Measurements from ENCODE around the gene SLC38A3. TPM values are rescaled to one million over a fixed set of nuclear protein-coding genes. Genes with fewer than 3 reads are reported as not detected.

Gene SLC38A3
- total and polyA plus RNA-seq, 2 experiments from 2014 or later = 0.28 to 1.3 TPM

DNA sequence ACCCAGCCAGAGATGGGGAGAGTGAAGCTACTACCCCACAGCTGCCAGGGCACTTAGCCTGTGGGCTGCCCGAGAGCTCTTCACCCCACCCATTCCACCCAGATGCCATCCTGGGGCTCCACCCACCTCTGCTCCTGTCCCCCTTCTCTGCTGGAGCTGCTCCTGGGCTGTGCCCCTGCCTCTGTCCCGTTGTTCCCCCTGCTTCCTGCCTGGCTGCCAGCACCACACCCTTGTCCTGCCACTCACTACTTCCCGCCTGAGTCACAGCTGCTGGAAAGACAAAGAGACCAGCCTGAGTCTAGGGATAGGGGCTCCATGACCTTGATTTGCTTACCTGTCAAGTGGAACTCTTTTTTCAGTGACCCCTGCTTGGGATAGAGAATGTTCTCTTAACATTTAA is 43.3 kb downstream of the SLC38A3 start (continued):
- TF ChIP-seq, protein P1, sequence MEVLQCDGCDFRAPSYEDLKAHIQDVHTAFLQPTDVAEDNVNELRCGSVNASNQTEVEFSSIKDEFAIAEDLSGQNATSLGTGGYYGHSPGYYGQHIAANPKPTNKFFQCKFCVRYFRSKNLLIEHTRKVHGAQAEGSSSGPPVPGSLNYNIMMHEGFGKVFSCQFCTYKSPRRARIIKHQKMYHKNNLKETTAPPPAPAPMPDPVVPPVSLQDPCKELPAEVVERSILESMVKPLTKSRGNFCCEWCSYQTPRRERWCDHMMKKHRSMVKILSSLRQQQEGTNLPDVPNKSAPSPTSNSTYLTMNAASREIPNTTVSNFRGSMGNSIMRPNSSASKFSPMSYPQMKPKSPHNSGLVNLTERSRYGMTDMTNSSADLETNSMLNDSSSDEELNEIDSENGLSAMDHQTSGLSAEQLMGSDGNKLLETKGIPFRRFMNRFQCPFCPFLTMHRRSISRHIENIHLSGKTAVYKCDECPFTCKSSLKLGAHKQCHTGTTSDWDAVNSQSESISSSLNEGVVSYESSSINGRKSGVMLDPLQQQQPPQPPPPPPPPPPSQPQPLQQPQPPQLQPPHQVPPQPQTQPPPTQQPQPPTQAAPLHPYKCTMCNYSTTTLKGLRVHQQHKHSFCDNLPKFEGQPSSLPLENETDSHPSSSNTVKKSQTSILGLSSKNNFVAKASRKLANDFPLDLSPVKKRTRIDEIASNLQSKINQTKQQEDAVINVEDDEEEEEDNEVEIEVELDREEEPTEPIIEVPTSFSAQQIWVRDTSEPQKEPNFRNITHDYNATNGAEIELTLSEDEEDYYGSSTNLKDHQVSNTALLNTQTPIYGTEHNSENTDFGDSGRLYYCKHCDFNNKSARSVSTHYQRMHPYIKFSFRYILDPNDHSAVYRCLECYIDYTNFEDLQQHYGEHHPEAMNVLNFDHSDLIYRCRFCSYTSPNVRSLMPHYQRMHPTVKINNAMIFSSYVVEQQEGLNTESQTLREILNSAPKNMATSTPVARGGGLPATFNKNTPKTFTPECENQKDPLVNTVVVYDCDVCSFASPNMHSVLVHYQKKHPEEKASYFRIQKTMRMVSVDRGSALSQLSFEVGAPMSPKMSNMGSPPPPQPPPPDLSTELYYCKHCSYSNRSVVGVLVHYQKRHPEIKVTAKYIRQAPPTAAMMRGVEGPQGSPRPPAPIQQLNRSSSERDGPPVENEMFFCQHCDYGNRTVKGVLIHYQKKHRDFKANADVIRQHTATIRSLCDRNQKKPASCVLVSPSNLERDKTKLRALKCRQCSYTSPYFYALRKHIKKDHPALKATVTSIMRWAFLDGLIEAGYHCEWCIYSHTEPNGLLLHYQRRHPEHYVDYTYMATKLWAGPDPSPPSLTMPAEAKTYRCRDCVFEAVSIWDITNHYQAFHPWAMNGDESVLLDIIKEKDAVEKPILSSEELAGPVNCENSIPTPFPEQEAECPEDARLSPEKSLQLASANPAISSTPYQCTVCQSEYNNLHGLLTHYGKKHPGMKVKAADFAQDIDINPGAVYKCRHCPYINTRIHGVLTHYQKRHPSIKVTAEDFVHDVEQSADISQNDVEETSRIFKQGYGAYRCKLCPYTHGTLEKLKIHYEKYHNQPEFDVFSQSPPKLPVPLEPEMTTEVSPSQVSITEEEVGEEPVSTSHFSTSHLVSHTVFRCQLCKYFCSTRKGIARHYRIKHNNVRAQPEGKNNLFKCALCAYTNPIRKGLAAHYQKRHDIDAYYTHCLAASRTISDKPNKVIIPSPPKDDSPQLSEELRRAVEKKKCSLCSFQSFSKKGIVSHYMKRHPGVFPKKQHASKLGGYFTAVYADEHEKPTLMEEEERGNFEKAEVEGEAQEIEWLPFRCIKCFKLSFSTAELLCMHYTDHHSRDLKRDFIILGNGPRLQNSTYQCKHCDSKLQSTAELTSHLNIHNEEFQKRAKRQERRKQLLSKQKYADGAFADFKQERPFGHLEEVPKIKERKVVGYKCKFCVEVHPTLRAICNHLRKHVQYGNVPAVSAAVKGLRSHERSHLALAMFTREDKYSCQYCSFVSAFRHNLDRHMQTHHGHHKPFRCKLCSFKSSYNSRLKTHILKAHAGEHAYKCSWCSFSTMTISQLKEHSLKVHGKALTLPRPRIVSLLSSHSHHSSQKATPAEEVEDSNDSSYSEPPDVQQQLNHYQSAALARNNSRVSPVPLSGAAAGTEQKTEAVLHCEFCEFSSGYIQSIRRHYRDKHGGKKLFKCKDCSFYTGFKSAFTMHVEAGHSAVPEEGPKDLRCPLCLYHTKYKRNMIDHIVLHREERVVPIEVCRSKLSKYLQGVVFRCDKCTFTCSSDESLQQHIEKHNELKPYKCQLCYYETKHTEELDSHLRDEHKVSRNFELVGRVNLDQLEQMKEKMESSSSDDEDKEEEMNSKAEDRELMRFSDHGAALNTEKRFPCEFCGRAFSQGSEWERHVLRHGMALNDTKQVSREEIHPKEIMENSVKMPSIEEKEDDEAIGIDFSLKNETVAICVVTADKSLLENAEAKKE (CRISPR knock-in tag; IDR thresholded peaks at IDR 0.05) = no peak
- TF ChIP-seq EZH2phosphoT487 (IDR thresholded peaks at IDR 0.05; ENCODE audit: unreplicated experiment) = no peak

- DNase-seq (ENCODE audit: low spot score) (no peak), ATAC-seq (no peak)
- Mint-ChIP-seq H3K27me3 (ENCODE audit: insufficient read depth, low read depth, poor library complexity) (peaks cover 7% of the 10 kb centered on the region), H3K36me3 (ENCODE audit: low read depth) (peaks cover 23% of the 10 kb centered on the region), H3K27ac (no peak overlapping the region), H3K4me3 (no peak overlapping the region), H3K9me3 (no peaks in the 10 kb centered on the region; the same call in 2 of the 3 replicates), H3K4me1 (peaks cover 39% of the 10 kb centered on the region)
- peaks cover 11% of the 10 kb centered on the region; the same call in 1 of the 2 replicates for H3F3A ChIP-seq (replicated peaks; ENCODE audit: low read depth)
- H3K4me3 ChIP-seq = no peak overlapping the region
- peaks cover 21% of the 10 kb centered on the region for H3K4me1 ChIP-seq (ENCODE audit: insufficient read depth)
- H2AFZ ChIP-seq = no peak overlapping the region
- H3K27ac ChIP-seq (ENCODE audit: low read depth) = no peak overlapping the region
- H4K20me1 ChIP-seq (replicated peaks; ENCODE audit: insufficient read depth) = peaks cover 42% of the 10 kb centered on the region
- no peaks in the 10 kb centered on the region for H3K27me3 ChIP-seq (ENCODE audit: insufficient read depth)
- H3K79me2 ChIP-seq (replicated peaks; ENCODE audit: insufficient read depth) = peaks cover 56% of the 10 kb centered on the region
- H3K9me2 ChIP-seq (ENCODE audit: insufficient read depth) = no peaks in the 10 kb centered on the region
- no peaks in the 10 kb centered on the region for H3K36me3 ChIP-seq (ENCODE audit: insufficient read depth)
- H3K4me2 ChIP-seq = no peak overlapping the region
- TF ChIP-seq POLR2AphosphoS5 (IDR thresholded peaks at IDR 0.05; ENCODE audit: low read depth) = no peak
- no peak for TF ChIP-seq NANOG (IDR thresholded peaks at IDR 0.05; ENCODE audit: borderline replicate concordance)
- TF ChIP-seq, protein P1 (CRISPR knock-in tag; IDR thresholded peaks at IDR 0.05) = no peak
- TF ChIP-seq, protein P2, sequence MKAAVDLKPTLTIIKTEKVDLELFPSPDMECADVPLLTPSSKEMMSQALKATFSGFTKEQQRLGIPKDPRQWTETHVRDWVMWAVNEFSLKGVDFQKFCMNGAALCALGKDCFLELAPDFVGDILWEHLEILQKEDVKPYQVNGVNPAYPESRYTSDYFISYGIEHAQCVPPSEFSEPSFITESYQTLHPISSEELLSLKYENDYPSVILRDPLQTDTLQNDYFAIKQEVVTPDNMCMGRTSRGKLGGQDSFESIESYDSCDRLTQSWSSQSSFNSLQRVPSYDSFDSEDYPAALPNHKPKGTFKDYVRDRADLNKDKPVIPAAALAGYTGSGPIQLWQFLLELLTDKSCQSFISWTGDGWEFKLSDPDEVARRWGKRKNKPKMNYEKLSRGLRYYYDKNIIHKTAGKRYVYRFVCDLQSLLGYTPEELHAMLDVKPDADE (IDR thresholded peaks at IDR 0.05) = no peak
- no peak for TF ChIP-seq ZNF331 (CRISPR knock-in tag; IDR thresholded peaks at IDR 0.05; ENCODE audit: low read depth)
- no peak for TF ChIP-seq ZNF114 (CRISPR knock-in tag; IDR thresholded peaks at IDR 0.05)
- no peak for TF ChIP-seq EZH2phosphoT487 (IDR thresholded peaks at IDR 0.05; ENCODE audit: unreplicated experiment)
Observed at GRCh38 chr3:50249457-50249856, 44.4 kb downstream of the SLC38A3 start.

Measured in GM23338 (cell line).